ENCODE measurements around the gene SALL3.

DNA sequence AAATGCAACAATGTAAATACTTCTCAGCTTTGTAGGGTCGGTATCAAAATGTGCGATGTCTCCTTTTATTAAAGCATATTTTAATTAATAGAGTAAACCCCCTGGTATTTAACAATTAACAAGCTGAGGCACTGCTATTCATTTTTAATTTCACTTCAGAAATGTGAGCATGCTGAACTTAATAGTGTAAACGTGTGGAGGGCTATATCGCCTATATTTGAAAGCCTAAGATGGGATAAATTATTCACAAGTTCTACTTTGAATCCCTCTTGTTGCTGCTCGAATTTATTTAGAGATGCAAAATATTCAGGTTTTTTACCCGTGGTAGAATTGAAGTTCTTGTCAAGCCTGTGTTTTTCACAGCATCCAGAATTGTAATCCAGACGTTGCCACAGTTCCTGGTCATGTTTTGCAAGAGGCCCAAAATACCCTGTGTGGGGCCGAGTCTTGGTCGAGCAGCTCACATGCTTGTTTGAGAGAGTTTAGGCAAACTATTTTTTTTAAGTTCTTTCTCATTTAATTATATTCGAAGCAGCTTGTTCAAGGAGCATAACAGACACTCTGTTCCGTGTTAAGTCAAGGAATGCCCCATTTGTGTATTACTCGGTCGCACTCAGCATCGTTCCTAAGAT, 2.5 kb downstream of the SALL3 start:
- TF ChIP-seq ZNF70 (CRISPR knock-in tag; IDR thresholded peaks at IDR 0.05) (no peak), PPARA (CRISPR knock-in tag; IDR thresholded peaks at IDR 0.05; ENCODE audit: borderline replicate concordance) (no peak), ARNTL (CRISPR knock-in tag; IDR thresholded peaks at IDR 0.05; ENCODE audit: borderline replicate concordance, low read depth) (no peak), SNAI2 (CRISPR knock-in tag; IDR thresholded peaks at IDR 0.05) (no peak), ZFP30 (CRISPR knock-in tag; IDR thresholded peaks at IDR 0.05) (no peak), ISL1 (CRISPR knock-in tag; IDR thresholded peaks at IDR 0.05) (no peak), ZNF565 (CRISPR knock-in tag; conservative IDR thresholded peaks at IDR 0.05; ENCODE audit: low read depth) (no peak), RARB (CRISPR knock-in tag; IDR thresholded peaks at IDR 0.05) (no peak), BACH2 (CRISPR knock-in tag; IDR thresholded peaks at IDR 0.05; ENCODE audit: borderline replicate concordance) (no peak), GLIS3 (CRISPR knock-in tag; IDR thresholded peaks at IDR 0.05) (no peak)
- TF ChIP-seq, protein P1, sequence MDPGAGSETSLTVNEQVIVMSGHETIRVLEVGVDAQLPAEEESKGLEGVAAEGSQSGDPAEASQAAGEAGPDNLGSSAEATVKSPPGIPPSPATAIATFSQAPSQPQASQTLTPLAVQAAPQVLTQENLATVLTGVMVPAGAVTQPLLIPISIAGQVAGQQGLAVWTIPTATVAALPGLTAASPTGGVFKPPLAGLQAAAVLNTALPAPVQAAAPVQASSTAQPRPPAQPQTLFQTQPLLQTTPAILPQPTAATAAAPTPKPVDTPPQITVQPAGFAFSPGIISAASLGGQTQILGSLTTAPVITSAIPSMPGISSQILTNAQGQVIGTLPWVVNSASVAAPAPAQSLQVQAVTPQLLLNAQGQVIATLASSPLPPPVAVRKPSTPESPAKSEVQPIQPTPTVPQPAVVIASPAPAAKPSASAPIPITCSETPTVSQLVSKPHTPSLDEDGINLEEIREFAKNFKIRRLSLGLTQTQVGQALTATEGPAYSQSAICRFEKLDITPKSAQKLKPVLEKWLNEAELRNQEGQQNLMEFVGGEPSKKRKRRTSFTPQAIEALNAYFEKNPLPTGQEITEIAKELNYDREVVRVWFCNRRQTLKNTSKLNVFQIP (CRISPR knock-in tag; IDR thresholded peaks at IDR 0.05; ENCODE audit: borderline replicate concordance, low read depth): no peak
- TF ChIP-seq, protein P2, sequence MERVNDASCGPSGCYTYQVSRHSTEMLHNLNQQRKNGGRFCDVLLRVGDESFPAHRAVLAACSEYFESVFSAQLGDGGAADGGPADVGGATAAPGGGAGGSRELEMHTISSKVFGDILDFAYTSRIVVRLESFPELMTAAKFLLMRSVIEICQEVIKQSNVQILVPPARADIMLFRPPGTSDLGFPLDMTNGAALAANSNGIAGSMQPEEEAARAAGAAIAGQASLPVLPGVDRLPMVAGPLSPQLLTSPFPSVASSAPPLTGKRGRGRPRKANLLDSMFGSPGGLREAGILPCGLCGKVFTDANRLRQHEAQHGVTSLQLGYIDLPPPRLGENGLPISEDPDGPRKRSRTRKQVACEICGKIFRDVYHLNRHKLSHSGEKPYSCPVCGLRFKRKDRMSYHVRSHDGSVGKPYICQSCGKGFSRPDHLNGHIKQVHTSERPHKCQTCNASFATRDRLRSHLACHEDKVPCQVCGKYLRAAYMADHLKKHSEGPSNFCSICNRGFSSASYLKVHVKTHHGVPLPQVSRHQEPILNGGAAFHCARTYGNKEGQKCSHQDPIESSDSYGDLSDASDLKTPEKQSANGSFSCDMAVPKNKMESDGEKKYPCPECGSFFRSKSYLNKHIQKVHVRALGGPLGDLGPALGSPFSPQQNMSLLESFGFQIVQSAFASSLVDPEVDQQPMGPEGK (CRISPR knock-in tag; IDR thresholded peaks at IDR 0.05; ENCODE audit: borderline replicate concordance): no peak
